Right lobe of liver (tissue), 6 donors: ENCODE measurements around the gene HOXB4. TPM values are rescaled to one million over a fixed set of nuclear protein-coding genes. Genes with fewer than 3 reads are reported as not detected.

Experiments
- ATAC-seq, 4 donors: fragments of 200-7000 bp; cut with Tn5 transposase; one replicate each; pipeline ENCODE4 v1.9.1; 2020; ENCODE audit warnings: mild to moderate bottlenecking in 4 of 4, moderate library complexity in 4 of 4
- DNase-seq, 3 donors: peaks; one replicate each; pipeline ENCODE4 v3.0.0-alpha.2; 2020
- H3K27ac ChIP-seq, 3 donors: fragments of 200-600 bp; one replicate each; pipeline ENCODE4 v1.8.0; 2022
- H3K27me3 ChIP-seq, 2 donors: fragments of 200-600 bp; one replicate each; pipeline ENCODE4 v1.8.0; 2022
- H3K36me3 ChIP-seq, 4 donors: fragments of 200-600 bp; sonication (generic) in 1 of 4; one replicate each; pipeline versions ENCODE4 v1.5.1 to v1.8.0; 2017 to 2022; ENCODE audit warnings: control low read depth in 1 of 4
- H3K4me1 ChIP-seq, 4 donors: fragments of 200-600 bp; sonication (generic) in 1 of 4; one replicate each; pipeline versions ENCODE4 v1.5.1 to v1.8.0; 2017 to 2022; ENCODE audit warnings: control low read depth in 1 of 4
- H3K4me3 ChIP-seq, 3 donors: fragments of 200-600 bp; one replicate each; pipeline ENCODE4 v1.8.0; 2022
- H3K9me3 ChIP-seq, 4 donors: fragments of 200-600 bp; sonication (generic) in 1 of 4; one replicate each; pipeline versions ENCODE4 v1.5.1 to v1.8.0; 2017 to 2022; ENCODE audit warnings: control low read depth in 1 of 4
- CTCF ChIP-seq, 4 donors: fragments of 200-600 bp in 3 of 4; fragments of 450-650 bp in 1 of 4; IDR thresholded peaks; one replicate each; pipeline versions ENCODE4 v1.5.1 to v1.8.0; 2016 to 2022; ENCODE audit warnings: antibody characterized with exemption in 4 of 4, mild to moderate bottlenecking in 2 of 4
- POLR2A ChIP-seq: fragments of 450-650 bp; IDR thresholded peaks from one replicate; pipeline ENCODE4 v1.6.1; 2017; ENCODE audit warnings: antibody characterized with exemption, mild to moderate bottlenecking
- WGBS: methylation state at CpG from one replicate; pipeline ENCODE4 v1.1.6; 2018; ENCODE audit warnings: low coverage, low lambda C conversion rate; ENCODE audit not compliant: insufficient coverage; ENCODE audit errors: missing lambda C conversion rate; 5-methylcytosine and 5-hydroxymethylcytosine counted together
- intact Hi-C, 2 donors: fragments of 100-400 bp; cut with DNase I; formaldehyde crosslinking; loops; one replicate each; pipeline versions ENCODE4 v1.11.2 to v1.14.1; 2022
- total RNA-seq, 6 experiments: library from RNA; depleted of rRNA in 2 of 6; stranded (reverse); fragments of >200 nt in 2 of 6; fragmentation: NEBNext Ultra II Directional in 3 of 6; extraction: Animal tissue kit (Norgen Biotek cat#: 25700) in 3 of 6; gene quantifications; one replicate each; pipeline versions ENCODE4 v1.1.0 to v1.2.4, GENCODE V29; 2016 to 2023
- donor health status: DM: no; HTN: yes; CAD: no.
- donor health status: DM: no; HTN: no; CAD: no.
- donor health status: DM: no; HTN: no; CAD: no.
- donor health status: DM: no; HTN: yes; CAD: no.
- donor health status: DM: no; HTN: yes; CAD: no.

The HOXB4 gene
- total RNA-seq, 6 experiments from 2014 or later = 0.31 to 1.1 (median 0.68) TPM

- DNase-seq (no peak), ATAC-seq (no peak)
- no peaks in the 10 kb centered on the region for H3K36me3 ChIP-seq
- no peak for TF ChIP-seq POLR2A
- TF ChIP-seq CTCF (IDR thresholded peaks at IDR 0.05) = no peak
- no peak overlapping the region for H3K4me3 ChIP-seq
- WGBS = 33% methylated on average over 23 of the region's 47 CpGs
- H3K27ac ChIP-seq = no peak overlapping the region
- H3K27me3 ChIP-seq = no peaks in the 10 kb centered on the region
- intact Hi-C loops = no loop called here
- peaks cover 0 to 6% (median 0%) of the 10 kb centered on the region in 4 donors for H3K4me1 ChIP-seq
- no peaks in the 10 kb centered on the region for H3K9me3 ChIP-seq
Observed at GRCh38 chr17:48551596-48552465, 26.3 kb downstream of the HOXB4 start.

- TF ChIP-seq CTCF (IDR thresholded peaks at IDR 0.05) (no peak), POLR2A (no peak)
- Histone ChIP-seq H3K4me1 (peaks cover 0 to 6% (median 0%) of the 10 kb centered on the region in 4 donors), H3K27ac (no peak overlapping the region), H3K27me3 (no peaks in the 10 kb centered on the region), H3K36me3 (no peaks in the 10 kb centered on the region), H3K4me3 (no peak overlapping the region), H3K9me3 (no peaks in the 10 kb centered on the region)
- WGBS = 37% methylated on average over 14 of the region's 19 CpGs
- no peak for ATAC-seq
- intact Hi-C loops = no loop called here
- no peak for DNase-seq
Observed at GRCh38 chr17:48551214-48551555, 27.0 kb downstream of the HOXB4 start.

- WGBS = 20% methylated on average over 6 of the region's 70 CpGs
- no peaks in the 10 kb centered on the region for H3K27me3 ChIP-seq
Observed at GRCh38 chr17:48550502-48551213, 27.5 kb downstream of the HOXB4 start.

GRCh38 chr17:48549914-48550501 is 28.1 kb downstream of the HOXB4 start:
- peaks cover 0 to 6% (median 0%) of the 10 kb centered on the region in 4 donors for H3K4me1 ChIP-seq
- no peaks in the 10 kb centered on the region for H3K27me3 ChIP-seq
- ATAC-seq = no peak
- H3K9me3 ChIP-seq = no peaks in the 10 kb centered on the region
- WGBS = 25% methylated on average over 14 of the region's 18 CpGs
- intact Hi-C loops = no loop called here
- TF ChIP-seq POLR2A (no peak), CTCF (IDR thresholded peaks at IDR 0.05) (no peak)
- DNase-seq = no peak
- H3K27ac ChIP-seq = no peak overlapping the region
- H3K36me3 ChIP-seq = no peaks in the 10 kb centered on the region
- no peak overlapping the region for H3K4me3 ChIP-seq

More at GRCh38 chr17:48550502-48551213, 27.5 kb downstream of the HOXB4 start:
- TF ChIP-seq POLR2A (no peak), CTCF (IDR thresholded peaks at IDR 0.05) (no peak)
- H3K4me1 ChIP-seq = peaks cover 0 to 6% (median 0%) of the 10 kb centered on the region in 4 donors
- H3K27ac ChIP-seq = no peak overlapping the region
- H3K9me3 ChIP-seq = no peaks in the 10 kb centered on the region
- intact Hi-C loops = no loop called here
- no peak overlapping the region for H3K4me3 ChIP-seq
- ATAC-seq (peak in 1 of 4 donors; percentile 10), DNase-seq (no peak)
- no peaks in the 10 kb centered on the region for H3K36me3 ChIP-seq
